Liver (tissue), 3 donors: ENCODE measurements around the gene ADAMTS3.

Experiments
- EGR1 ChIP-seq, 2 donors: IDR thresholded peaks; 2 replicates each; pipeline ENCODE4 v1.6.1; 2016 to 2018; ENCODE audit warnings: antibody characterized with exemption in 2 of 2, low read depth in 2 of 2
- GABPA ChIP-seq, 2 donors: IDR thresholded peaks in 1 of 2; conservative IDR thresholded peaks in 1 of 2; 2 replicates each; pipeline ENCODE4 v1.6.1; 2016; ENCODE audit warnings: antibody characterized with exemption in 2 of 2, mild to moderate bottlenecking in 1 of 2, moderate library complexity in 1 of 2
- RAD21 ChIP-seq, 2 donors: IDR thresholded peaks; 2 replicates each; pipeline ENCODE4 v1.6.1; 2016; ENCODE audit warnings: antibody characterized with exemption in 2 of 2, mild to moderate bottlenecking in 2 of 2
- TAF1 ChIP-seq: conservative IDR thresholded peaks from 2 replicates; pipeline ENCODE4 v1.6.1; 2016; ENCODE audit warnings: antibody characterized with exemption, mild to moderate bottlenecking
- TF ChIP-seq, protein P1 (sequence below): IDR thresholded peaks from 2 replicates; pipeline ENCODE4 v1.6.1; 2016; ENCODE audit warnings: antibody characterized with exemption
- TF ChIP-seq, protein P2 (sequence below): IDR thresholded peaks from 2 replicates; pipeline ENCODE4 v1.6.1; 2016; ENCODE audit warnings: antibody characterized with exemption
- TF ChIP-seq, protein P3 (sequence below): fragments of 150-350 bp; IDR thresholded peaks from 2 replicates; pipeline ENCODE4 v1.5.1; 2017; ENCODE audit warnings: improper control_type of control experiment, low read depth, low read length; ENCODE audit not compliant: missing input control
- donor health status: healthy.
- donor health status: healthy.

DNA sequence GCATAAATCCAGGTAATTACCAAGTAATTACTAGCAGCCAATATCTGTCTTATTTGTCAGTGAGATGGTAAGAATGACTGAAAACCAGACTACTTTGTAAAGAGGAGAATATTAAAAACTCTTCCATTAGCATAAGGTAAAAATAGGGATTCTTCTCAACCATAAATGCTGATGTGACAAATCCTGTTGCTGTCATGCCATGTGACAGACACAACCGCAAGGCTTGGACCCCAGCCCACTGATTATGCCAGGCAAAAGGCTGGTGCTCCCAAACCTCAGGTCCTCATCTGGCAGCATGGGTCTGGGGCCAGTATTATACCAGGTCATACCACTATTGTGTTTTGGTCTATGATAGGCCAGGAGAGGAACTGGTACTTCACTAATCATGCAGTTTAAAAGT is 181.1 kb downstream of the ADAMTS3 start:
- TF ChIP-seq GABPA (IDR thresholded peaks at IDR 0.05 in 1 of 2, conservative IDR thresholded peaks at IDR 0.05 in 1 of 2) (no peak), EGR1 (IDR thresholded peaks at IDR 0.05; ENCODE audit: low read depth in 2 of 2) (no peak), RAD21 (IDR thresholded peaks at IDR 0.05) (no peak), TAF1 (no peak)
- TF ChIP-seq, protein P1, sequence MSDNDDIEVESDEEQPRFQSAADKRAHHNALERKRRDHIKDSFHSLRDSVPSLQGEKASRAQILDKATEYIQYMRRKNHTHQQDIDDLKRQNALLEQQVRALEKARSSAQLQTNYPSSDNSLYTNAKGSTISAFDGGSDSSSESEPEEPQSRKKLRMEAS = no peak
- TF ChIP-seq, protein P2, sequence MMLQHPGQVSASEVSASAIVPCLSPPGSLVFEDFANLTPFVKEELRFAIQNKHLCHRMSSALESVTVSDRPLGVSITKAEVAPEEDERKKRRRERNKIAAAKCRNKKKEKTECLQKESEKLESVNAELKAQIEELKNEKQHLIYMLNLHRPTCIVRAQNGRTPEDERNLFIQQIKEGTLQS = no peak
- TF ChIP-seq, protein P3, sequence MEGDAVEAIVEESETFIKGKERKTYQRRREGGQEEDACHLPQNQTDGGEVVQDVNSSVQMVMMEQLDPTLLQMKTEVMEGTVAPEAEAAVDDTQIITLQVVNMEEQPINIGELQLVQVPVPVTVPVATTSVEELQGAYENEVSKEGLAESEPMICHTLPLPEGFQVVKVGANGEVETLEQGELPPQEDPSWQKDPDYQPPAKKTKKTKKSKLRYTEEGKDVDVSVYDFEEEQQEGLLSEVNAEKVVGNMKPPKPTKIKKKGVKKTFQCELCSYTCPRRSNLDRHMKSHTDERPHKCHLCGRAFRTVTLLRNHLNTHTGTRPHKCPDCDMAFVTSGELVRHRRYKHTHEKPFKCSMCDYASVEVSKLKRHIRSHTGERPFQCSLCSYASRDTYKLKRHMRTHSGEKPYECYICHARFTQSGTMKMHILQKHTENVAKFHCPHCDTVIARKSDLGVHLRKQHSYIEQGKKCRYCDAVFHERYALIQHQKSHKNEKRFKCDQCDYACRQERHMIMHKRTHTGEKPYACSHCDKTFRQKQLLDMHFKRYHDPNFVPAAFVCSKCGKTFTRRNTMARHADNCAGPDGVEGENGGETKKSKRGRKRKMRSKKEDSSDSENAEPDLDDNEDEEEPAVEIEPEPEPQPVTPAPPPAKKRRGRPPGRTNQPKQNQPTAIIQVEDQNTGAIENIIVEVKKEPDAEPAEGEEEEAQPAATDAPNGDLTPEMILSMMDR = no peak
